MM.1S (cell line): Measurements from ENCODE around the gene ZAP70.

Source experiments
- CTCF ChIP-seq: fragments of 300-600 bp; sonication (generic); IDR thresholded peaks from 2 replicates; pipeline ENCODE4 v1.5.1; 2016; ENCODE audit warnings: antibody characterized with exemption, low read length, mixed read lengths
- EZH2 ChIP-seq: fragments of 300-600 bp; sonication (generic); optimal IDR thresholded peaks from 2 replicates; pipeline ENCODE3; 2017; ENCODE audit warnings: low read depth, mild to moderate bottlenecking, antibody characterized with exemption, low read length, mixed read lengths
- EZH2phosphoT487 ChIP-seq: fragments of 300-600 bp; sonication (generic); IDR thresholded peaks from 2 replicates; pipeline ENCODE4 v1.6.1; 2018; ENCODE audit warnings: antibody characterized with exemption, low read length

GRCh38 chr2:97742381-97742847, 29.0 kb downstream of the ZAP70 start:
- TF ChIP-seq CTCF, result no peak
- TF ChIP-seq EZH2, result no peak
- TF ChIP-seq EZH2phosphoT487, result no peak
